SU-DHL-6 (cell line): Measurements from ENCODE around the gene CCDC9B.
A peak's percentile ranks its signal among the peaks of the same experiment; 100 is the strongest.

Source experiments
- H2AFZ ChIP-seq: fragments of 200-600 bp; sonication (generic); 2 replicates; pipeline ENCODE4 v1.6.1; 2014; ENCODE audit warnings: low read depth, mild to moderate bottlenecking, moderate library complexity, mixed read lengths, antibody characterized with exemption, low read length; ENCODE audit not compliant: severe bottlenecking
- H3F3A ChIP-seq: fragments of 200-600 bp; shearing (Covaris generic); 2 replicates; pipeline ENCODE4 v1.6.0; 2016; ENCODE audit warnings: antibody characterized with exemption, mild to moderate bottlenecking; ENCODE audit not compliant: insufficient read depth
- H3K27ac ChIP-seq: fragments of 200-600 bp; sonication (generic); 2 replicates; pipeline ENCODE4 v1.5.1; 2016; ENCODE audit warnings: low read depth, mild to moderate bottlenecking, low read length, moderate library complexity, mixed read lengths
- H3K27me3 ChIP-seq: fragments of 200-600 bp; sonication (generic), shearing (Covaris generic); 2 replicates; pipeline ENCODE4 v1.6.0; 2014; ENCODE audit warnings: mild to moderate bottlenecking, low read length
- H3K36me3 ChIP-seq: fragments of 200-600 bp; sonication (generic); 2 replicates; pipeline ENCODE4 v1.6.1; 2014; ENCODE audit warnings: mild to moderate bottlenecking, low read length, mixed read lengths
- H3K4me2 ChIP-seq: fragments of 300-600, 200-600 bp; shearing (Covaris generic), sonication (generic); 2 replicates; pipeline ENCODE4 v1.6.0; 2014; ENCODE audit warnings: low read length, low read depth, mild to moderate bottlenecking; ENCODE audit not compliant: poor library complexity, severe bottlenecking
- H3K4me3 ChIP-seq: fragments of 200-600 bp; sonication (generic); 2 replicates; pipeline ENCODE4 v1.5.1; 2014; ENCODE audit warnings: antibody characterized with exemption, low read length, mild to moderate bottlenecking, mixed read lengths; ENCODE audit not compliant: insufficient read depth, poor library complexity, severe bottlenecking
- H3K79me2 ChIP-seq: fragments of 200-600 bp; sonication (generic); 2 replicates; pipeline ENCODE4 v1.6.1; 2014; ENCODE audit warnings: mild to moderate bottlenecking, low read length, moderate library complexity; ENCODE audit not compliant: insufficient read depth
- H3K9ac ChIP-seq: fragments of 200-600 bp; sonication (generic); 2 replicates; pipeline ENCODE4 v1.7.0; 2014; ENCODE audit warnings: mild to moderate bottlenecking, low read length
- H3K9me2 ChIP-seq: fragments of 200-600 bp; sonication (generic); replicated peaks from 2 replicates; pipeline ENCODE4 v1.6.1; 2014; ENCODE audit warnings: low read length; ENCODE audit not compliant: insufficient read depth
- H3K9me3 ChIP-seq: fragments of 200-600 bp; sonication (generic); 2 replicates; pipeline ENCODE4 v1.6.1; 2014; ENCODE audit warnings: low read length, mixed read lengths; ENCODE audit not compliant: insufficient read depth
- H4K20me1 ChIP-seq: fragments of 200-600 bp; sonication (generic); 2 replicates; pipeline ENCODE4 v1.6.1; 2014; ENCODE audit warnings: low read depth, mild to moderate bottlenecking, antibody characterized with exemption, low read length, moderate library complexity, mixed read lengths
- EZH2phosphoT487 ChIP-seq: fragments of 200-600 bp; sonication (generic), shearing (Covaris generic); conservative IDR thresholded peaks from 2 replicates; pipeline ENCODE4 v1.6.1; 2018; ENCODE audit warnings: mild to moderate bottlenecking, antibody characterized with exemption, low read length, moderate library complexity, mixed read lengths
- TF ChIP-seq, protein P1 (sequence below): fragments of 200-600 bp; sonication (generic); IDR thresholded peaks from one replicate; pipeline ENCODE4 v1.5.1; 2017; ENCODE audit warnings: antibody characterized with exemption, mild to moderate bottlenecking, low read length, moderate library complexity; ENCODE audit not compliant: insufficient read depth, poor library complexity, severe bottlenecking

The CCDC9B gene

DNA sequence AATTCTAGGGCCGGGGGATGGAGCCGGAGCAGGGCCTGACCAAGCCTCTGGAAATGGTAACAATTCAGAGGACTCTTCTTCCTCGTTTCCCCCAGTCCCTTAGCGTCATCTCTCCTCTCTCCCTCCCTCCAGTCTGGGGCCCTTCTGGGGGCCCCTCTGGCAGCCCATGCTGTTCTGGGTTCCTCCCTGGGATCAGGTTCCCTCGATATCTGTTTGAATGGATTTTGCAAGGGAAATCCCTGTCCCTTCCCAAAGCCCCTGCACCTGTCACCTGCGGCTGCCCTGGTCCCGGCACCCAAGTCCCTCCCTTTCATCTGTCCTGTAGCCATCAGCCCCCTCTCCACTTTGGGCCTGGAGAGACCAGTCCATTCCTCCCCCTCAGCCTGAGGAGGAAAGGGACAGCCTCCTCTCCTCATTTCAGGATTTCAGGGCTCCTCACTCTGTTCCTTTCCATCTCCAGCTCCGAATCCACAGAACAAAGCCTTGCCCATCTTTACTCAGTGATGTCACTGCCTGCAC is 31.3 kb downstream of the CCDC9B start:
- Histone ChIP-seq H3K9ac (no peak overlapping the region), H3K79me2 (no peaks in the 10 kb centered on the region), H3K9me2 (no peaks in the 10 kb centered on the region), H2AFZ (no peak overlapping the region), H3K27me3 (no peaks in the 10 kb centered on the region), H3K36me3 (no peaks in the 10 kb centered on the region), H3K4me2 (no peak overlapping the region), H3K4me3 (no peak overlapping the region), H3K9me3 (no peaks in the 10 kb centered on the region), H3K27ac (no peak overlapping the region), H4K20me1 (no peaks in the 10 kb centered on the region), H3F3A (no peaks in the 10 kb centered on the region)
- no peak for TF ChIP-seq EZH2phosphoT487

DNA sequence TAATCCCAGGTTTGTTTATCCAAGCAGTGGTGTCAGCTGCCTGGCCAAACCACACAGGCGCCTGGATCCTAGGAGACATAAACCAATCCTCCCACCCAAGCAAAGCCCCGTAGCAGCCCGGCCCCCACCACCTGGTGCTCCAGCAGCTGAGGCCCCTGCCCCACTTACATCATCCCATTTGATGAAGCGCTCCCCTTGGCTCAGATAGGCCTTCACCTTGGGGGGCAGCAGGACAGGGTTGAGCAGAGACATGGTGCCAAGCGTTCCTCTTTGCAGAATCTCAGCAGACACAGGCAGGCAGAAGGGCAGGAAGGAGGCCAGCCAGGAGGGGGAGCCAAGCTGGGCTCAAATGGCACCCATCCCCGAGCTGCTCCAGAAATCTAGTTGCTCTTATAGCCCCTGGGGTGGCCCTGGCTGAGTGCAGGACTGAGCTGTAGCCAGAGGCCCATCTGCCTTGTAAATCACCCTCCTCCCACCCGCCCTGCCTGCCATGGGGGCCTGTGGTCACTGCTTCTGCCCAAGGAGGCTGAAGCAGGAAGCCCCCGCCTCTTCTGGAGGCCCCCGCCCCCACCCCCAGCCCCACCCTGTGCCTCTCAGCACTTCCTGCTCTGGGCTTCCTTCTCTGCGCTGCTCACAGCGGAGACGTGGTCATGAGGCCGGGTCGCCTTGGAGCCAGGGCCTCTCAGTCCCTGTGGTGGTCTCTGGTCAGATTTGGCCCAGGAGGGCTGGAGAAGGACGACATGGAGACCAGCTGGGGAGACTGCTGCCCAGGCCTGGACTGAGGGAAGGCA is 33.1 kb downstream of the CCDC9B start, which contains the start of gene PLCB2:
PLCB2 (minus strand) TSS at position 515 of the 791 bp plus-strand sequence; CDS start at position 252, 263 bp downstream.
- H3K27me3 ChIP-seq = no peaks in the 10 kb centered on the region
- H2AFZ ChIP-seq = no peak within 1 kb of the TSS
- no peak within 1 kb of the TSS for H3K27ac ChIP-seq
- H4K20me1 ChIP-seq = no peaks in the 10 kb centered on the region
- no peaks in the 10 kb centered on the region for H3K79me2 ChIP-seq
- no peak within 1 kb of the TSS for H3K9ac ChIP-seq
- TF ChIP-seq, protein P1, sequence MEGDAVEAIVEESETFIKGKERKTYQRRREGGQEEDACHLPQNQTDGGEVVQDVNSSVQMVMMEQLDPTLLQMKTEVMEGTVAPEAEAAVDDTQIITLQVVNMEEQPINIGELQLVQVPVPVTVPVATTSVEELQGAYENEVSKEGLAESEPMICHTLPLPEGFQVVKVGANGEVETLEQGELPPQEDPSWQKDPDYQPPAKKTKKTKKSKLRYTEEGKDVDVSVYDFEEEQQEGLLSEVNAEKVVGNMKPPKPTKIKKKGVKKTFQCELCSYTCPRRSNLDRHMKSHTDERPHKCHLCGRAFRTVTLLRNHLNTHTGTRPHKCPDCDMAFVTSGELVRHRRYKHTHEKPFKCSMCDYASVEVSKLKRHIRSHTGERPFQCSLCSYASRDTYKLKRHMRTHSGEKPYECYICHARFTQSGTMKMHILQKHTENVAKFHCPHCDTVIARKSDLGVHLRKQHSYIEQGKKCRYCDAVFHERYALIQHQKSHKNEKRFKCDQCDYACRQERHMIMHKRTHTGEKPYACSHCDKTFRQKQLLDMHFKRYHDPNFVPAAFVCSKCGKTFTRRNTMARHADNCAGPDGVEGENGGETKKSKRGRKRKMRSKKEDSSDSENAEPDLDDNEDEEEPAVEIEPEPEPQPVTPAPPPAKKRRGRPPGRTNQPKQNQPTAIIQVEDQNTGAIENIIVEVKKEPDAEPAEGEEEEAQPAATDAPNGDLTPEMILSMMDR = peak; percentile 13
- TF ChIP-seq EZH2phosphoT487 = no peak
- no peaks in the 10 kb centered on the region for H3F3A ChIP-seq
- H3K9me2 ChIP-seq = no peaks in the 10 kb centered on the region
- peak within 1 kb of the TSS; percentile 20 for H3K4me2 ChIP-seq
- H3K4me3 ChIP-seq = no peak within 1 kb of the TSS
- H3K9me3 ChIP-seq = no peaks in the 10 kb centered on the region
- no peaks in the 10 kb centered on the region for H3K36me3 ChIP-seq

DNA sequence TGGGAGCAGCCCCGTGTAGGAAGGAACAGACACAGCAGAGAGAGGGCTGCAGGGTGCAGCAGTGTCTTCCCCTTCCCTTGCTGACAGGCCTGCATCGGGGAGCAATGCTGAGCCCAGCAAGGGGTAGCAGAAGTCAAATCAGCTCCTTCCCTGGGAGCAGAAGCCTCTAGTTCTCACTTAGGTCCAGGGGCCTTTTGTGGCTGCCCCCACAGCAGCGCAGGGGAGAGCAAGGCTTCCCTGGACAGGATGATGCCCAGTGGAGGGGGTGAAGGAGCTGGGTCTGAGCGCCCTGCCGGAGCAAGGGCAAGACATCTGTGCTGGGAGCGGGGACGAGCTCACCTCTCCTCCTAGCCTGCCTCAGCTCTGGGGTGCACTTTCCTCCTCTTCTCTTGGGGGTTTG is 33.8 kb downstream of the CCDC9B start:
- no peaks in the 10 kb centered on the region for H4K20me1 ChIP-seq
- H2AFZ ChIP-seq = no peak overlapping the region
- H3K27ac ChIP-seq = no peak overlapping the region
- TF ChIP-seq EZH2phosphoT487 = no peak
- TF ChIP-seq, protein P1 = no peak
- H3K9me2 ChIP-seq = no peaks in the 10 kb centered on the region
- H3K4me3 ChIP-seq = no peak overlapping the region
- H3K36me3 ChIP-seq = no peaks in the 10 kb centered on the region
- no peak overlapping the region for H3K4me2 ChIP-seq
- no peaks in the 10 kb centered on the region for H3K79me2 ChIP-seq
- H3F3A ChIP-seq = no peaks in the 10 kb centered on the region
- no peak overlapping the region for H3K9ac ChIP-seq
- no peaks in the 10 kb centered on the region for H3K27me3 ChIP-seq
- H3K9me3 ChIP-seq = no peaks in the 10 kb centered on the region

DNA sequence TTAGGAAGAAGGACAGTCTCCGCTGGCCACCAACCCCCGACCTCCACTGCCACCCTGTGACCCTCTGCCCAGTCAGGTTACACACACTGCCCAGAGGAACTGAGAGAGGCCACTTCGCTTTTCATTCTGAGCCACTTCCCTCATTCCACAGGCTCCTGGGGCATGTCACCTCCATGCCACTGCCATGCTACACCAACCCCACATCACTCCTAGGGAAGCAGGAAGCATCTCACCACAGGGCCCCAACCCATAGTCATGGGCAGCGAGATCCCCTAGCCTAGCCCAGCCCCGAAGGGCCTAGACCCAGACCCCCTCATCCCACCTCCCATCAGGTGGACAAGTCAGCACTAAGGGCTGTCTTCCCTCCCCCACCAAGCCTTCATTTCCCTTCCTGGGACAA is 34.4 kb downstream of the CCDC9B start:
- Histone ChIP-seq H3K4me2 (no peak overlapping the region), H3K9ac (no peak overlapping the region), H3K79me2 (no peaks in the 10 kb centered on the region), H2AFZ (no peak overlapping the region), H3K4me3 (no peak overlapping the region), H3K36me3 (no peaks in the 10 kb centered on the region), H3K27me3 (no peaks in the 10 kb centered on the region), H4K20me1 (no peaks in the 10 kb centered on the region), H3K9me3 (no peaks in the 10 kb centered on the region), H3K27ac (no peak overlapping the region), H3F3A (no peaks in the 10 kb centered on the region), H3K9me2 (no peaks in the 10 kb centered on the region)
- TF ChIP-seq, protein P1 = no peak
- no peak for TF ChIP-seq EZH2phosphoT487
